KMS-11 (cell line): ENCODE results near the gene SAMD4B.

Experiments
- H2AFZ ChIP-seq: fragments of 200-600 bp; sonication (generic); 2 replicates; pipeline ENCODE4 v1.6.1; 2016; ENCODE audit warnings: antibody characterized with exemption, mixed run types, low read depth
- H3K27ac ChIP-seq: fragments of 200-600 bp; sonication (generic); 2 replicates; pipeline ENCODE4 v1.6.1; 2016; ENCODE audit warnings: mild to moderate bottlenecking, mixed run types
- H3K27me3 ChIP-seq: fragments of 200-600 bp; sonication (generic); 2 replicates; pipeline ENCODE4 v1.6.1; 2017; ENCODE audit warnings: mild to moderate bottlenecking, low read depth, mixed run types, moderate library complexity; ENCODE audit not compliant: insufficient read depth
- H3K36me3 ChIP-seq: fragments of 200-600 bp; sonication (generic); 2 replicates; pipeline ENCODE4 v1.6.1; 2017; ENCODE audit warnings: mild to moderate bottlenecking, mixed run types; ENCODE audit not compliant: insufficient read depth
- H3K4me1 ChIP-seq: fragments of 200-600 bp; sonication (generic); 2 replicates; pipeline ENCODE4 v1.6.1; 2016; ENCODE audit warnings: mild to moderate bottlenecking, low read depth, mixed run types; ENCODE audit not compliant: poor library complexity, severe bottlenecking
- H3K4me2 ChIP-seq: fragments of 200-600 bp; sonication (generic); 2 replicates; pipeline ENCODE4 v1.7.0; 2016; ENCODE audit warnings: mild to moderate bottlenecking, mixed run types
- H3K4me3 ChIP-seq: fragments of 200-600 bp; sonication (generic); IDR thresholded peaks from 2 replicates; pipeline ENCODE4 v1.6.1; 2017; ENCODE audit warnings: low read depth, low read length, mixed read lengths; ENCODE audit not compliant: insufficient read depth
- H3K79me2 ChIP-seq: fragments of 200-600 bp; sonication (generic); 2 replicates; pipeline ENCODE4 v1.6.1; 2016; ENCODE audit warnings: low read depth, mixed run types; ENCODE audit not compliant: insufficient read depth
- H3K9ac ChIP-seq: fragments of 200-600 bp; sonication (generic); 2 replicates; pipeline ENCODE4 v1.6.1; 2016; ENCODE audit warnings: mild to moderate bottlenecking, mixed run types
- H4K20me1 ChIP-seq: fragments of 200-600 bp; sonication (generic); 2 replicates; pipeline ENCODE4 v1.6.1; 2016; ENCODE audit warnings: mild to moderate bottlenecking, mixed run types; ENCODE audit not compliant: insufficient read depth
- CTCF ChIP-seq: fragments of 200-600 bp; sonication (generic); conservative IDR thresholded peaks from 2 replicates; pipeline ENCODE4 v1.6.1; 2017; ENCODE audit warnings: low read depth, mild to moderate bottlenecking, antibody characterized with exemption, low read length, moderate library complexity, mixed read lengths

Gene SAMD4B

GRCh38 chr19:39325778-39326665, 16.2 kb upstream of the SAMD4B start:
- H3K4me2 ChIP-seq = no peak overlapping the region
- no peaks in the 10 kb centered on the region for H4K20me1 ChIP-seq
- H2AFZ ChIP-seq = no peak overlapping the region

GRCh38 chr19:39327363-39328045, 14.7 kb upstream of the SAMD4B start:
- Histone ChIP-seq H3K9ac (no peak overlapping the region), H3K79me2 (no peaks in the 10 kb centered on the region), H3K27me3 (no peaks in the 10 kb centered on the region), H3K36me3 (no peaks in the 10 kb centered on the region), H3K4me3 (no peak overlapping the region), H2AFZ (no peak overlapping the region), H3K4me1 (peaks cover 5% of the 10 kb centered on the region), H3K4me2 (no peak overlapping the region), H3K27ac (no peak overlapping the region), H4K20me1 (no peaks in the 10 kb centered on the region)
- TF ChIP-seq CTCF = no peak

More at GRCh38 chr19:39325778-39326665, 16.2 kb upstream of the SAMD4B start:
- no peak for TF ChIP-seq CTCF
- Histone ChIP-seq H3K27me3 (no peaks in the 10 kb centered on the region), H3K27ac (no peak overlapping the region), H3K4me3 (no peak overlapping the region), H3K4me1 (peaks cover 10% of the 10 kb centered on the region), H3K9ac (no peak overlapping the region), H3K79me2 (no peaks in the 10 kb centered on the region), H3K36me3 (no peaks in the 10 kb centered on the region)

- peaks cover 5% of the 10 kb centered on the region for H3K4me1 ChIP-seq
- H3K4me3 ChIP-seq = no peak overlapping the region
- no peaks in the 10 kb centered on the region for H4K20me1 ChIP-seq
- no peak overlapping the region for H3K27ac ChIP-seq
- no peaks in the 10 kb centered on the region for H3K36me3 ChIP-seq
- H3K9ac ChIP-seq = no peak overlapping the region
- H3K27me3 ChIP-seq = no peaks in the 10 kb centered on the region
- no peak overlapping the region for H3K4me2 ChIP-seq
- peak; percentile 99 for TF ChIP-seq CTCF
- no peaks in the 10 kb centered on the region; the same call in 1 of the 2 replicates for H3K79me2 ChIP-seq
- no peak overlapping the region for H2AFZ ChIP-seq
These were observed 14.0 kb upstream of the SAMD4B start for GRCh38 chr19:39328046-39328705.

- Histone ChIP-seq H3K4me1 (peaks cover 14% of the 10 kb centered on the region), H3K36me3 (no peaks in the 10 kb centered on the region), H2AFZ (no peak overlapping the region), H3K9ac (no peak overlapping the region), H3K4me3 (no peak overlapping the region), H3K27ac (no peak overlapping the region), H3K4me2 (no peak overlapping the region), H3K27me3 (no peaks in the 10 kb centered on the region), H3K79me2 (peaks cover 16% of the 10 kb centered on the region; the same call in 1 of the 2 replicates), H4K20me1 (no peaks in the 10 kb centered on the region)
- no peak for TF ChIP-seq CTCF
These were observed 12.3 kb upstream of the SAMD4B start for GRCh38 chr19:39329948-39330347.
